Left ventricle myocardium superior (tissue), 1 donor: ENCODE results near the gene C1orf122. TPM values are rescaled to one million over a fixed set of nuclear protein-coding genes. Genes with fewer than 3 reads are reported as not detected.
A peak's percentile ranks its signal among the peaks of the same experiment; 100 is the strongest.
"Not testable (repeated sequence)": the region's sequence is repeated elsewhere in the genome, so short reads cannot be mapped to it uniquely, and the experiment has no call there.

Experiments used
- ATAC-seq: fragments of 200-7000 bp; cut with Tn5 transposase; one replicate; pipeline ENCODE4 v1.9.1; 2020; ENCODE audit warnings: mild to moderate bottlenecking, moderate library complexity
- DNase-seq: peaks from one replicate; pipeline ENCODE4 v3.0.0-alpha.2; 2020
- intact Hi-C: fragments of 100-400 bp; cut with micrococcal nuclease; formaldehyde crosslinking; loops from one replicate; pipeline ENCODE4 v1.11.0; 2022
- long read RNA-seq: library from polyadenylated mRNA; unstranded; transcript quantifications from one replicate; pipeline ENCODE4 v2.0.0, GENCODE V29; 2021
- total RNA-seq: library from RNA; stranded (reverse); fragmentation: NEBNext Ultra II Directional; extraction: Animal tissue kit (Norgen Biotek cat#: 25700); gene quantifications from one replicate; pipeline ENCODE4 v1.2.1, GENCODE V29; 2021
- donor health status: DM: no; HTN: yes; CAD: no; lungs with severe emphysema.

Gene C1orf122
- total RNA-seq = 45.6 TPM
- long read RNA-seq, transcript C1orf122-201 (3 exons, 973 nt) = major isoform, 47 of 84 reads
- long read RNA-seq, transcript C1orf122-204 (3 exons, 1,234 nt) = minor isoform, 13 of 84 reads
- long read RNA-seq, transcript C1orf122-202 (2 exons, 2,229 nt) = minor isoform, 18 of 84 reads
- long read RNA-seq, partial matches to known transcripts = 3 of 84 reads
- long read RNA-seq, other reads (novel, unspliced or antisense) = 3 of 84 reads

GRCh38 chr1:37807555-37808368 lies at the start of gene C1orf122, which contains the start of gene YRDC:
TSS of gene C1orf122 (plus strand) at chr1:37807790. CDS start at chr1:37808405, 615 bp downstream.
TSS of gene YRDC (minus strand) at chr1:37808208. CDS start at chr1:37808180, 28 bp downstream.
- DNase-seq (peak; percentile 97), ATAC-seq (peak; percentile 96)
- intact Hi-C loops = no loop called here

DNA sequence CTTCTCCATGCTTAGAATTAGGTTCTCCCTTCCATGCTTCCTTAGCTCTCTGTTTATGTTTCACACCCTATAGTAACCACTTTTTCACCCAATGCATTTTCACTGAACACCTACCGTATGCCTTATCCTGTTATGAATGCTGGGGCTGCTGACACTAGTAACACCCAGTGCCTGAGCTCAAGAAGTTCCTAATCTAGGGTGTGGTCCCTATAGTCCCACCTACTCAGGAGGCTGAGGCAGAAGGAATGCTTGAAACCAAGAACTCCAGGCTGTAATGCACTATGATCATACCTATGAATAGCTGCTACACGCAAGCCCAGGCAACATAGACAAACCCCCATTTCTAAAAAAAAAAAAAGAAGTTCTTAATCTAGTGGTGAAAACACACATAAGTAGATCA lies 48.1 kb upstream of the C1orf122 start:
- no peak for DNase-seq
- intact Hi-C loops = no loop called here
- no peak for ATAC-seq

DNA sequence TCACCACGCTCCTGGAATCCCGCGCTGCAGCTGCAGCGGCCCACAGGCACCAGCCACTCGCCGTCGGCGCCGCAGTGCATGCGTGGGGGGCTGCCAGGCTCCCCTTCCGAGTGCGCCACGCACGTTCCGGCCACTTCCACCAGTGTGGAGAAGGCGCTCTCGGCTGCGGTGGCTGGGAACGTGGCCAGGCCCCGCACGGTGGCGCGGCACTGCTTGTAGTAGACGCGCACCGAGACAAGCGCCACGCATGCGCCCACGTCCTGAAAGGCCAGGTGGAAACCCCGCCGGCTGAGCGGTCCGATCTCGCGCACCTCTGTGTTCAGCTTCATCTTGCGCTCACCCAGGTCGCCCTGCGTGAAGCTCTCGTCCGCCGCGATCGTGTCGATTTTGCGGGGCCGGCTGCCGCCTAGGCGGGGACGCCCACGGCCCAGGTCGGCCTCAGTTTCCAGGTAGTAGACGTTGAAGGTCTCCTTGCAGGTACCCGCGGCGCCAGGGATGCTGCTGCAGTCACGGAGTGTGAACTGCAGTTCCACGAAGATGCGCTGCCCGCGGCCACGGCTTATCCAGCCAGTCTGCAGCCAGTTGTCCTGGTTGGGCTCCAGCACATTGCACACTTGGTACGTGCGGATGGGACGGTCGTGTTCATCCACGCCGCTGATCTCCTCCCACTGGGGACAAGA lies 46.0 kb upstream of the C1orf122 start:
- intact Hi-C loops = no loop called here
- no peak for ATAC-seq
- no peak for DNase-seq

DNA sequence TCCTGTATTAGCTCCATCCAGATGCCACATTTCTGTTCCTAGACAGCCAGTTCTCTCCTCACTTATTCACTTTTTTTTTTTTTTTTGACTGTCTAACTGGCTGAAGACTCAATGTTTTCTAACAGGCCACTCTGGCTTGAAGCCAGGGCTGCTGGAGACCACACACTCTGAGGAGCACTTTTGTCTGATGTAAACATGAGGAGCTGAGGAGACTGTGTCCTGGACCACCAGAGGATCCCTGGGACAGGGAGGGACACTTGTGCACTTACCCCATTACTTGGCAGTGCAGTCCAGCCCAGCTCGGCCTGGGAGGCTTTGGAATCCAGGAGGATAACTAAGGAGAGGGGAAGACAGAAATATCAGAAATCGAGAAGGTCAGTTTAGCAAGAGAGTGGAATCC lies 45.1 kb upstream of the C1orf122 start:
- no peak for ATAC-seq
- intact Hi-C loops = no loop called here

DNA sequence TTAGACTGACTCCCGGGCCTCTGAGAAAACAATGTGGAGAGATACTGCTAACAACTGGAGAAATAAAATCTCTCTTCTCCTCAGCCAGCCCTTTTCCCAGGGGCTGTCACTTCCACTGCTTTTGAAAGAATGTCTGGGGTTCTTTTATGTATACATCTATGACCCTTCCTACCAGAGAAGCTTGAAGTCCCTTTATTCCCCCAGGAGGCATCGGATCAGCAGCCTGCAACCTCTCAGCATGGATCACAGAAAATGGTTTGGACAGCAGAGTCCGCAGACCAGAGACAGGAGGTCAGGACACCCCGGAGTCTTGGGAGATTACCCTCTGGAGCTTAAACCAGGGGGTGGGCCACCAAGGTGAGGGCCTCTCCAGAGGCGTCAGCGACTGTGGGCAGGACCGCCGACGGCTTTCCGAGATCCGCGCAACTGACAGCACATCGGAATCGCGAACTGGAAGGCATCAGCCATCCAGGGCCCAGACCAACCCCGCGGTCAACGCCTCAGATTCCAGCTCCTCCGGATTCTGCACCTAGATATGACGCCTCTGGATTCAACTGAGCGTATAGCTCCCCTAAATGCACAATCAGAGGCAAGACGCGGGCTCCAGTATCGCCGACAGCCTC lies 43.7 kb upstream of the C1orf122 start:
- DNase-seq = no peak
- intact Hi-C loops = no loop called here
- no peak for ATAC-seq

More for the DNA sequence above, 45.1 kb upstream of the C1orf122 start:
- DNase-seq = no peak

GRCh38 chr1:37764414-37764825 lies 43.2 kb upstream of the C1orf122 start:
- DNase-seq (peak; percentile 37), ATAC-seq (peak; percentile 30)
- intact Hi-C loops = no loop called here

DNA sequence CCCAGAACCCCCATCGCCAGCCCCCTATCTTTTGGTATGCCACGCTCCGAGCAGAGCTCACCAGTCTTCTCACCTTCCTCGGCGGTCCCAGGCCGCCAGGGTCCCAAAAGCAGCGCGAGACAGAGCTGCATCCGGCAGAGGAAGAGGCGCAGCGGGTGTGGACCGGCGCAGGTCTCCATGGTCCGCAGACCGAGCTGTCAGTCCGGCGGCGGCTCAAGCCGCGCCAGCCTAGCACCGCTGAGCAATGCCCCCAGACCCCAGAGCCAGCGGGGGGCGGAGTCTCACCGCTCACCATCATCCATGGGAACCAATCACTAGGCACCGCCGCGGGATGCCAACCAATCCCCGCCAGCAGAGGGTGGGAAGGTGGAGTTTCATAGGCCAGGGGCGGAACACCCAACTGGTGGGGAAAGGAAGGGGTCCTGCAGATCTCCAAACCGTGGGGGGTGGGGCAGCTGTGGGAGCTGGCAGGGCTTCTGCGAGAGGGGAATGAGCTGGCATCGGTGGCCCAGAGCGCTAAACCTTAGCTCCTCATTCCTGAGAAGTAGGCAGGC lies 42.6 kb upstream of the C1orf122 start, which contains the start of gene EPHA10:
TSS of gene EPHA10 (minus strand) at position 233 of the 554 bp plus-strand sequence. CDS start at position 179, 54 bp downstream.
- intact Hi-C loops = no loop called here
- DNase-seq (no peak), ATAC-seq (no peak)

- intact Hi-C loops = no loop called here
- ATAC-seq (no peak), DNase-seq (no peak)
Measured at GRCh38 chr1:37765916-37766664, 41.5 kb upstream of the C1orf122 start.

GRCh38 chr1:37767488-37767887 lies 40.1 kb upstream of the C1orf122 start:
- intact Hi-C loops = no loop called here
- DNase-seq (no peak), ATAC-seq (no peak)

- intact Hi-C loops = not testable (repeated sequence)
Measured at GRCh38 chr1:37771440-37771839, 36.1 kb upstream of the C1orf122 start.

GRCh38 chr1:37776946-37777516 lies 30.6 kb upstream of the C1orf122 start:
- DNase-seq = no peak
- intact Hi-C loops = no loop called here
- ATAC-seq = no peak

More at GRCh38 chr1:37771440-37771839, 36.1 kb upstream of the C1orf122 start:
- not testable (repeated sequence) for ATAC-seq, DNase-seq

- intact Hi-C loops = no loop called here
Measured at GRCh38 chr1:37778654-37779053, 28.9 kb upstream of the C1orf122 start.

DNA sequence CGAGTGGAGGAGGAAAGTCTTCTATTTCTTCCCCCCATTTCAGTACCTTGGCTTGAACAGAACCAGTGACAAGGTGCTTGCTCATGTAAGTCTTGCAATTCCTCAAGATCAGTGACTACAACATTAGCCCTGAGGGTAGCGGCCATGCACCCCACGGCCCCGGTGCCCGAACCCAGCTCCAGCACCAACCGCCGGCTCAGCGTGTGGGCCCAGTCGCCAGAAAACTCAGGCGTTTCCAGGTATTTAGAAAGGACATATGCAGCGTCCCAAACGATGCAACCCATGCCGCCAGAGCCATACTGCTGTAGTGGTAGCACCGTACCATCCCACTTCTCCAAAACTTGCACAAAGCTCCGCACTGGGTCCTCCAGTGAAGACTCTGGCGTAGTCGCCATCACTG lies 25.1 kb upstream of the C1orf122 start:
- DNase-seq (no peak), ATAC-seq (no peak)
- intact Hi-C loops = no loop called here

More at GRCh38 chr1:37778654-37779053, 28.9 kb upstream of the C1orf122 start:
- ATAC-seq (no peak), DNase-seq (no peak)

GRCh38 chr1:37792943-37793686 lies 14.5 kb upstream of the C1orf122 start:
- DNase-seq = no peak
- no peak for ATAC-seq
- intact Hi-C loops = no loop called here

GRCh38 chr1:37793773-37794371 lies 13.7 kb upstream of the C1orf122 start, which contains the start of gene MANEAL:
TSS of gene MANEAL (plus strand) at chr1:37793847. CDS start at chr1:37794183, 336 bp downstream.
- peak; percentile 63 for DNase-seq
- intact Hi-C loops = no loop called here
- peak; percentile 89 for ATAC-seq

DNA sequence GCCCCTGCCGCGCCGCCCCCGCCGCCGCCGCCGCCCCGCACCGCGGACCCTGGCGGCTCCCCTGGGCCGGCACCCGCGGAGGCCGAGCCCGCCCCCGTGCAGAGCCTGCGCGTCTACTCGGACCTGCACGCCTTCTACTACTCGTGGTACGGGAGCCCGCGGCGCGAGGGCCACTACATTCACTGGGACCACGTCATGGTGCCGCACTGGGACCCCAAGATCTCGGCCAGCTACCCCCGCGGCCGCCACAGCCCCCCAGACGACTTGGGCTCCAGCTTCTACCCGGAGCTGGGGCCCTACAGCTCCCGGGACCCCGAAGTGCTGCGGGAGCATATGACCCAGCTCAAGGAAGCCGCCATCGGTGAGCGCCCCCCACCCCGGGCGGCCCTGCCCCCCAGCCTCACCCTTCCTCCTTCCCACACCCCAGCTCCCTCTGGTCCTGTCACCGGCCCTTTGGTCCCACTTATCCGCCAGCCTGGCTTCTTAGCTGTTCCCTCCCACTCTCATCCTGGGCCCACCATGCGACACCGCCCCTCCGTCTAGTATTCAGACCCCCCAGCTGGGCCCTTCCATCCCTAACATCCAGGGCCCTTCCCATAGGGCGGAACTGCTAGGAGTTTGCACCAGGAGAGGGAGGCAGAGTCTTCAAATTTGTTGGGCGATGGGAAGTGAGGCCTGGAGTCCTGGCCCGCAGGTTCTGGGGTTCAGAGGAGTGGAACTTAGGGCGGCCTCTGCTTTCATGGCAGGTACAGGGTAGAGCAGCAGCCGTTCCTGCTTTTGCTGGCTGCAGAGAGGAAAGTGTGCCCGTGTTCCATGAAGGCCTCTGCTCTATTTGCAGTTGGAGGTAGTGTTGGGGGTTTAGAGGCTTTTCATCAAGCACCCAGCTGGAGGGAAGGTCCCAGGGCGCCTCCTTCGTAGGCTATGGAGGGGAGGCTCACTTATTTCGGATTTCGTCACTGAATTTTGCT lies 12.9 kb upstream of the C1orf122 start:
- no peak for DNase-seq
- no peak for ATAC-seq

More for the DNA sequence above, 12.9 kb upstream of the C1orf122 start:
- intact Hi-C loops = no loop called here
